Progenitor cell of endocrine pancreas (in vitro differentiated cells): ENCODE measurements around the gene CCDC13. TPM values are rescaled to one million over a fixed set of nuclear protein-coding genes. Genes with fewer than 3 reads are reported as not detected.

Source experiments
- DNase-seq: peaks from one replicate; pipeline ENCODE4 v3.0.0; 2021; ENCODE audit warnings: low spot score; ENCODE audit not compliant: unreplicated experiment
- H3K27ac Mint-ChIP-seq: 2 replicates; pipeline ENCODE4 v1.8.0; 2021; ENCODE audit warnings: mild to moderate bottlenecking, moderate library complexity, mixed read lengths
- H3K27me3 Mint-ChIP-seq: 2 replicates; pipeline ENCODE4 v1.8.0; 2021; ENCODE audit warnings: mixed read lengths
- H3K36me3 Mint-ChIP-seq: 2 replicates; pipeline ENCODE4 v1.8.0; 2022; ENCODE audit warnings: mixed read lengths; ENCODE audit not compliant: insufficient read depth
- H3K4me1 Mint-ChIP-seq: 2 replicates; pipeline ENCODE4 v1.8.0; 2021; ENCODE audit warnings: low read depth, mixed read lengths
- H3K4me3 Mint-ChIP-seq: 2 replicates; pipeline ENCODE4 v1.8.0; 2021; ENCODE audit warnings: low read depth, mild to moderate bottlenecking, moderate library complexity, mixed read lengths
- H3K9me3 Mint-ChIP-seq: 2 replicates; pipeline ENCODE4 v1.8.0; 2021; ENCODE audit warnings: low read depth, mixed read lengths
- total RNA-seq: library from RNA; stranded (reverse); gene quantifications from 2 replicates; pipeline ENCODE4 v1.2.1, GENCODE V29; 2021
- TF ChIP-seq, protein P1 (sequence below): fragments of 200-600 bp; sonication (generic); IDR thresholded peaks from one replicate; pipeline ENCODE4 v1.5.0; 2021; ENCODE audit warnings: antibody characterized with exemption, mild to moderate bottlenecking; ENCODE audit not compliant: unreplicated experiment

CCDC13 gene
- total RNA-seq, 1 donor from 2014 or later: 2.3 TPM

DNA sequence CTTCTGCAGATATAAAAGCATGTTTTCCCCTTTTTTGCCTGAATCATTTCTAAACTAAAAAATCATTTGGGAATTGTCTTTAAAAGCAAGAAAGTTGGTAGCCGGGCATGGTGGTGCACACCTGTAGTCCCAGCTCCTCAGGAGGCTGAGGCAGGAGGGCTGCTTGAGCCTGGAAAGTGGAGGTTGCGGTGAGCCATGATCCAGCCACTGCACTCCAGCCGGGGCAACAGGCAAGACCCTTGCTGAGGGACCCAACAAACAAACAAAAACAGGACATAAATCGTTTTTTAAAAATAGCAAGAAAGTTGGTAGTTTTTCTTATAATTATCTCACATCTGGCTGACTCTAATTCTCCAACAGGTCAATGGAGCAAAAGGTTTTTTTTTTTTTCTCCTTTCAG lies 28.7 kb upstream of the CCDC13 start:
- H3K4me1 Mint-ChIP-seq: peaks cover 43% of the 10 kb centered on the region
- peaks cover 4% of the 10 kb centered on the region for H3K36me3 Mint-ChIP-seq
- no peak overlapping the region for H3K4me3 Mint-ChIP-seq
- H3K9me3 Mint-ChIP-seq: no peaks in the 10 kb centered on the region
- DNase-seq: no peak
- TF ChIP-seq, protein P1, sequence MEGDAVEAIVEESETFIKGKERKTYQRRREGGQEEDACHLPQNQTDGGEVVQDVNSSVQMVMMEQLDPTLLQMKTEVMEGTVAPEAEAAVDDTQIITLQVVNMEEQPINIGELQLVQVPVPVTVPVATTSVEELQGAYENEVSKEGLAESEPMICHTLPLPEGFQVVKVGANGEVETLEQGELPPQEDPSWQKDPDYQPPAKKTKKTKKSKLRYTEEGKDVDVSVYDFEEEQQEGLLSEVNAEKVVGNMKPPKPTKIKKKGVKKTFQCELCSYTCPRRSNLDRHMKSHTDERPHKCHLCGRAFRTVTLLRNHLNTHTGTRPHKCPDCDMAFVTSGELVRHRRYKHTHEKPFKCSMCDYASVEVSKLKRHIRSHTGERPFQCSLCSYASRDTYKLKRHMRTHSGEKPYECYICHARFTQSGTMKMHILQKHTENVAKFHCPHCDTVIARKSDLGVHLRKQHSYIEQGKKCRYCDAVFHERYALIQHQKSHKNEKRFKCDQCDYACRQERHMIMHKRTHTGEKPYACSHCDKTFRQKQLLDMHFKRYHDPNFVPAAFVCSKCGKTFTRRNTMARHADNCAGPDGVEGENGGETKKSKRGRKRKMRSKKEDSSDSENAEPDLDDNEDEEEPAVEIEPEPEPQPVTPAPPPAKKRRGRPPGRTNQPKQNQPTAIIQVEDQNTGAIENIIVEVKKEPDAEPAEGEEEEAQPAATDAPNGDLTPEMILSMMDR: no peak
- no peak overlapping the region for H3K27ac Mint-ChIP-seq
- H3K27me3 Mint-ChIP-seq: no peaks in the 10 kb centered on the region

DNA sequence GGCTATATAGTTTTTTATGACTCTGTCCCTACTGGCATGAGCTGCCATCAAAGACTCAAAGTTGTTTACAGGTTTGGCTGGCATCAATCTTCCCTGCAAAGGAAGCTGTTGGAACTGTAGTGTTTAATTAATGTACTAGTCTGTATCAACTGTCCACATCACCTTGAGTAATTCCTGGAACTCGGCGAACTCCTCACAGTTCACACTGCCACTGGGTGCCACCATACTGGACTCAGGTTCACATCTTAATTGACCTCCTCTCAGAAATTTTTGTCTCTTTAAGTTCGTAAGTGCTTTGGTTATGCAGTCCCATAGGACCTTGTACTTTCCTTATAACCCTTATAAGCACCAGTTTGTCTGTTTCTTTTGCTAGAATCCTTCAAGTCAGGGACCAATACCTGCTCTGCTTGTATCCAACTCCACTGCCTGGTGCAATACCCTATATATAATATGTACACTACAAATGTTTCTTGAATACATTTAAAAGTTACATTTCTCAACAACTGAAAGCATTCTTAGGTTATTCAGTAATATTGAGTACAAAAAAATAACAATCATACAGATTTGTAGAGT lies 28.1 kb upstream of the CCDC13 start:
- Mint-ChIP-seq H3K27me3 (no peaks in the 10 kb centered on the region), H3K9me3 (no peaks in the 10 kb centered on the region), H3K4me1 (peaks cover 44% of the 10 kb centered on the region), H3K36me3 (peaks cover 6% of the 10 kb centered on the region), H3K4me3 (no peak overlapping the region), H3K27ac (peak overlapping the region; percentile 38)
- no peak for DNase-seq
- TF ChIP-seq, protein P1: no peak

DNA sequence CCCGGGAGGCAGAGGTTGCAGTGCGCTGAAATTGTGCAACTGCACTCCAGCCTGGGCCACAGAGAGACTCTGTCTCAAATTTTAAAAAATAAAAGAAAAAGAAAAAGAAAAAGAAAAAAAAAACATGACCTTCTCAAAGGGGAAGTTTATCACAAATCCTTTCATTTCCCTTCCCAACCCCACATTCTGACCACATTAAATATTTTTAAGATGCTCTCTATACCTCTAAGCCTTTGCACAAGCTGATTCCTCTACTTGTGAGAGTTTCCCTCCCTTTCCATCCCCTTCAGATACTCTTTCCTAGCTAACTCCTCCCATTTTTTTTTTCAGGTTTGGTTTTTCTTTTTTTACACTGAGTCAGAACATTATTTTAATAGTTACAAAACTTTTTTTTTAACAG lies 27.2 kb upstream of the CCDC13 start:
- DNase-seq: no peak
- no peaks in the 10 kb centered on the region for H3K27me3 Mint-ChIP-seq
- no peak overlapping the region for H3K27ac Mint-ChIP-seq
- no peaks in the 10 kb centered on the region for H3K9me3 Mint-ChIP-seq
- TF ChIP-seq, protein P1: no peak
- H3K4me3 Mint-ChIP-seq: no peak overlapping the region
- peaks cover 35% of the 10 kb centered on the region for H3K4me1 Mint-ChIP-seq
- peaks cover 6% of the 10 kb centered on the region for H3K36me3 Mint-ChIP-seq

DNA sequence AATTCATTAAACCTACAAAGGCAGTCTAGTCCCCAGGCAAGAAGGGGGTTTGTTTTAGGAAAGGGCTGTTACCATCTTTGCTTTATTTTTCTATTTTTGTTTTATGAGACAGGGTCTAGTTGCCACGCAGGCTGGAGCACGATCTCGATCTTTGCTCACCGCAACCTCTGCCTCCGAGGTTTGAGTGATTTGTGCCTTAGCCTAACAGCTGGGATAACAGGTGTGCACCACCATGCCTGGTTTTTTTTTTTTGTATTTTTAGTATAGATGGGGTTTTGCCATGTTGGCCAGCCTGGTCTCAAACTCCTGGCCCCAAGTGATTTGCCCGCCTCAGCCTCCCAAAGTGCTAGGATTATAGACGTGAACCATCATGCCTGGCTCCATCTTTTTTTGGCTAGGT lies 26.3 kb upstream of the CCDC13 start:
- Mint-ChIP-seq H3K27me3 (no peaks in the 10 kb centered on the region), H3K4me1 (peaks cover 29% of the 10 kb centered on the region), H3K27ac (no peak overlapping the region), H3K36me3 (peaks cover 6% of the 10 kb centered on the region), H3K4me3 (no peak overlapping the region), H3K9me3 (no peaks in the 10 kb centered on the region)
- TF ChIP-seq, protein P1: no peak
- DNase-seq: no peak

DNA sequence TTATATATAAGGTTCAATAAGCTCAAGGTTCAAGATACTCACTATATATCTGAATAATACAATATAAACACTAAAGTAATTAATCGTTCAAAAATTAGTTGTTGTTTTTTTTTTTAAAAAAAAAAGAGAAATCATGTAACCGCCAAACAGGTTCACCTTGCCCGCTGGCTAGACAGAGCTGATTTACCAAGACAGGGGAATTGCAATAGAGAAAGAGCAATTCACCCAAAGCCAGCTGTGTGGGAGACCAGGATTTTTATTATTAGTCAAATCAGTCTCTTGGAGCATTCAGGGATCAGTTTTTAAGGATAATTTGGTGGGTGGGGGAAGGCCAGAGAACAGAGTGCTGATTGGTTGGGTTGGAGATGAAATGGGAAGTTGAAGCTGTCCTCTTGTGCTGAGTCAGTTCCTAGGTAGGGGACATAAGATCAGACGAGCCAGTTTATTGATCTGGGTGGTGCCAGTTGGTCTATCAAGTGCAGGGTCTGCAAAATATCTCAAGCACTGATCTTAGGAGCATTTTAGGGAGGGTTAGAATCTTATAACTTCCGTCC lies 23.4 kb upstream of the CCDC13 start:
- no peak overlapping the region for H3K4me3 Mint-ChIP-seq
- no peak overlapping the region for H3K27ac Mint-ChIP-seq
- H3K27me3 Mint-ChIP-seq: no peaks in the 10 kb centered on the region
- DNase-seq: no peak
- peaks cover 19% of the 10 kb centered on the region for H3K4me1 Mint-ChIP-seq
- TF ChIP-seq, protein P1: no peak
- H3K9me3 Mint-ChIP-seq: no peaks in the 10 kb centered on the region
- peaks cover 14% of the 10 kb centered on the region for H3K36me3 Mint-ChIP-seq
